ENCODE measurements around the gene PPME1. TPM values are rescaled to one million over a fixed set of nuclear protein-coding genes. Genes with fewer than 3 reads are reported as not detected.

Gene PPME1
- total RNA-seq, 2 donors from 2014 or later = 41.1 to 45.7 TPM

DNA sequence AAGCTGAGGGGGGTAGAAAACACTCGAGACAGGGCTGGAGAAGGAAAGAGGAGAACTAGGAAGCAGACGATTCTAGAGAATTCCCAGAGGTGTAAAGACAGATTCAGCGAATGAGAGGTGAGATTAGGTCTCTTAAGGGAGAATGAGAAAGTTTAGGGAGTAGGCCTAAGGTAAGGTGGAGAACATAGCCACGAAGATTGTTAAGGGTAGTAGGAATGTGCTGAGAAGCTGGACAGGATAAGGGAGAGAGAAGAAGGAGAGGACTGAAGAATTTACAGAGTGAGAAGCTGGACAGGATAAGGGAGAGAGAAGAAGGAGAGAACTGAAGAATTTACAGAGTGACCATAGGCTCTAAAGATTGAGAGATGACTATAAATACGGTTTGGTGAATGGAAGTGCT is 908 bp downstream of the PPME1 start:
- H3K27ac ChIP-seq = peak overlapping the region; percentile 86 to 93
- intact Hi-C loops (cut with DNase I) = no loop called here
- H3K36me3 ChIP-seq = no peaks in the 10 kb centered on the region
- H3K27me3 ChIP-seq (replicated peaks; ENCODE audit: insufficient read depth) = no peaks in the 10 kb centered on the region
- peak overlapping the region; percentile 68 to 70 for H3K4me3 ChIP-seq
- TF ChIP-seq, protein P1, sequence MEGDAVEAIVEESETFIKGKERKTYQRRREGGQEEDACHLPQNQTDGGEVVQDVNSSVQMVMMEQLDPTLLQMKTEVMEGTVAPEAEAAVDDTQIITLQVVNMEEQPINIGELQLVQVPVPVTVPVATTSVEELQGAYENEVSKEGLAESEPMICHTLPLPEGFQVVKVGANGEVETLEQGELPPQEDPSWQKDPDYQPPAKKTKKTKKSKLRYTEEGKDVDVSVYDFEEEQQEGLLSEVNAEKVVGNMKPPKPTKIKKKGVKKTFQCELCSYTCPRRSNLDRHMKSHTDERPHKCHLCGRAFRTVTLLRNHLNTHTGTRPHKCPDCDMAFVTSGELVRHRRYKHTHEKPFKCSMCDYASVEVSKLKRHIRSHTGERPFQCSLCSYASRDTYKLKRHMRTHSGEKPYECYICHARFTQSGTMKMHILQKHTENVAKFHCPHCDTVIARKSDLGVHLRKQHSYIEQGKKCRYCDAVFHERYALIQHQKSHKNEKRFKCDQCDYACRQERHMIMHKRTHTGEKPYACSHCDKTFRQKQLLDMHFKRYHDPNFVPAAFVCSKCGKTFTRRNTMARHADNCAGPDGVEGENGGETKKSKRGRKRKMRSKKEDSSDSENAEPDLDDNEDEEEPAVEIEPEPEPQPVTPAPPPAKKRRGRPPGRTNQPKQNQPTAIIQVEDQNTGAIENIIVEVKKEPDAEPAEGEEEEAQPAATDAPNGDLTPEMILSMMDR (IDR thresholded peaks at IDR 0.05) = no peak
- TF ChIP-seq POLR2AphosphoS5 (IDR thresholded peaks at IDR 0.05) = no peak
- no peak for TF ChIP-seq POLR2A (IDR thresholded peaks at IDR 0.05)
- 13% methylated on average over 5 of the region's 5 CpGs for WGBS
- no peak for DNase-seq (ENCODE audit: low spot score)
- peaks cover 5% of the 10 kb centered on the region for H3K4me1 ChIP-seq (replicated peaks)
- H3K9me3 ChIP-seq = no peaks in the 10 kb centered on the region

DNA sequence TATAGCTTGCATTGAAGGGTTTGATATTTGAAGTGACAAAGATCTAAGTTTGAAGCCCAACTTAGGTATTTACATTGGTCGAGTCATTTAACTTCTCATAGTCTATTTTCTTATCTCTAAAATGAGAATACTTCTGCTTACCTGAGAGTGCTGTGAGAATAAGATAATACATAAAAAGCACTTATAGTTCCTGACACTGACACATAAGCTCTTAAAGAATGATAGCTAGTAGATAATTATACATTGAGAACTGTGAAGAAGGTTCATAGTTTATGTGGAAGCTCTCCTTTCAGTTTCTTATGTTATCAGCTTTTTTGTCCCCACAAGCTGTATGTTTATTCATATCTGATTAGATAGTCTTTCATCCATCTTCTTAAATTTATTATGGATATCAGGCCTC is 4.8 kb downstream of the PPME1 start:
- no peaks in the 10 kb centered on the region for H3K27me3 ChIP-seq (replicated peaks; ENCODE audit: insufficient read depth)
- no peak overlapping the region for H3K27ac ChIP-seq
- TF ChIP-seq POLR2A (IDR thresholded peaks at IDR 0.05) = no peak
- TF ChIP-seq, protein P1 (IDR thresholded peaks at IDR 0.05) = no peak
- no peak for TF ChIP-seq POLR2AphosphoS5 (IDR thresholded peaks at IDR 0.05)
- intact Hi-C loops (cut with DNase I) = no loop called here
- H3K9me3 ChIP-seq = no peaks in the 10 kb centered on the region
- H3K36me3 ChIP-seq = no peaks in the 10 kb centered on the region
- H3K4me1 ChIP-seq (replicated peaks) = no peaks in the 10 kb centered on the region
- WGBS = 74% methylated on average over 1 of the region's 1 CpG
- DNase-seq (ENCODE audit: low spot score) = no peak
- H3K4me3 ChIP-seq = no peak overlapping the region

DNA sequence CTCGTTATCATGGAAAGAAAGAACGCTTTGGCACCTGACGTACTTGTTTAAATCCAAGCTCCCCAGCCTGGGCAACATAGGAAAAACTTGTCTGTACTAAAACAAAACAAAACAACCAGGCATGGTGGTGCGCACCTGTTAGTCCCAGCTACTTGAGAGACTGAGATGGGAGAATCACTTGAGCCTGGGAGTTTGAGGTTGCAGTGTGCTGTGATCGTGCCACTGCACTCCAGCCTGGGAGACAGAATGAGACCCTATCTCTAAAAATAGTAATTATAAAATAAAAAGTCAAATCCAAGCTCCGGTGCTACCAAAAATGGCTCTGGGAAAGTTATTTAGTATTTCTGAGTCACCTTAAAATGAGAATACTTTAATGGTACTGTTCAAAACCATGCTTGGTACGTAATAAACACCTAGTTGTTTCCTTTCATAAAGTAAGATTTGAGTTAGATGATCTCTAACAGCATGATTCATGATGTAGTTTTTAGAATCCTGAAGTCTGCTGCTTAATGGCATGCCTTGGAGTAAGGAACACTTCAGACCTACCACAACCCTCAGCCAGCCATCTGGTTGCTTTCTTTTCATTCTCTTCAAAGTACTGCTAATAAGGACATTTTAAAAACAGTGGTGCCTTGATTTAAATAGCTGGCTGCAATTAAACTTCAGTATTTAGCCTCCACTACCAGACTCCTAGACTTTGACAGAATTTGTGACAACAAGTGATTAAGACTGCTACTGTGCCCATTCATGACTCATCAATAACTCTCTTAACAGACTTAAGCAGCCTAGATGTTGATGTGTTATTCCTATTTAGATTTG is 8.4 kb downstream of the PPME1 start:
- intact Hi-C loops (cut with DNase I) = no loop called here
- WGBS = 96% methylated on average over 7 of the region's 7 CpGs

DNA sequence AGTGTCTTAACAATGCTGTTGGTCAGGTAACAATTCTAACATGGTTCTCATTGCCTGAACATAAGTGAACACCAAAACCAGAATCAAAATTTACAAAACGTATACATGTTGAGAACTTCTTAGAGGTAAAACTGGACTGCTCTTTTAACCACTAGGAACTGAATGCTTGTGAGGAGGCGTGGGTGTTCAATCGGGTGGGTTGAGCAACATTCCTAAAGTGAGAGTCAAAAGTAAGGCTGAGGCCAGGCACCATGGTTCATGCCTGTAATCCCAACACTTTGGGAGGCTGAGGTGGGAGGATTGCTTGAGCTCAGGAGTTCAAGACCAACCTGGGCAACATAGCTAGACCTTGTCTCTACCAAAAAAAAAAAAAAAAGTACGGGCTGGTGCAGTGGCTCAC is 11.5 kb downstream of the PPME1 start:
- no peaks in the 10 kb centered on the region for H3K36me3 ChIP-seq
- H3K4me3 ChIP-seq = no peak overlapping the region
- H3K9me3 ChIP-seq = no peaks in the 10 kb centered on the region
- intact Hi-C loops (cut with DNase I) = no loop called here
- no peaks in the 10 kb centered on the region for H3K27me3 ChIP-seq (replicated peaks; ENCODE audit: insufficient read depth)
- no peak overlapping the region for H3K27ac ChIP-seq
- H3K4me1 ChIP-seq (replicated peaks) = no peaks in the 10 kb centered on the region
- TF ChIP-seq POLR2A (IDR thresholded peaks at IDR 0.05) = no peak
- TF ChIP-seq, protein P1 (IDR thresholded peaks at IDR 0.05) = no peak
- WGBS = 91% methylated on average over 4 of the region's 4 CpGs
- no peak for DNase-seq (ENCODE audit: low spot score)

More for the DNA sequence above, 8.4 kb downstream of the PPME1 start:
- no peak for DNase-seq (ENCODE audit: low spot score)
- Histone ChIP-seq H3K27me3 (replicated peaks; ENCODE audit: insufficient read depth) (no peaks in the 10 kb centered on the region), H3K9me3 (no peaks in the 10 kb centered on the region), H3K4me3 (no peak overlapping the region), H3K36me3 (no peaks in the 10 kb centered on the region), H3K27ac (no peak overlapping the region), H3K4me1 (replicated peaks) (no peaks in the 10 kb centered on the region)
- TF ChIP-seq POLR2A (IDR thresholded peaks at IDR 0.05) (no peak), POLR2AphosphoS5 (IDR thresholded peaks at IDR 0.05) (no peak)
- TF ChIP-seq, protein P1 (IDR thresholded peaks at IDR 0.05) = no peak

DNA sequence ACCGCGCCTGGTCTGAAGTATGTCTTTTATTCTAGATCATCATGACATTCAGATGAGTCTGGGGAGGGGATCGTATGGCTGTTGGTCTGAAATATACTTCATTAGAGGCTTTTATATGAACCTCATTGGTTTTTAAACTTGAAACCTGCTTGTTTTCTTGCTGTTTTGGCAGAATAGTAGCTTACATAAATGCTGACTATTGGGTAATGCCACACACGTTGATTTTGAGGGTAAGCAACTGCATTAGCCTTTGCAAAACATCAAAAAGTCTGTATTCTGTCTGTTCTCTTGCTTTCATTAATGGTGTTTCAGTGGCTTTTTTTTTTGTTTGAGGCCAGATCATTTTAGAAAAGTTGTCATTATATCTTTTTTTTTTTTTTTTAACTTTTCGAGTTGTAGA is 14.2 kb downstream of the PPME1 start:
- Histone ChIP-seq H3K4me3 (no peak overlapping the region), H3K27ac (no peak overlapping the region), H3K4me1 (replicated peaks) (no peaks in the 10 kb centered on the region), H3K36me3 (no peaks in the 10 kb centered on the region), H3K27me3 (replicated peaks; ENCODE audit: insufficient read depth) (no peaks in the 10 kb centered on the region), H3K9me3 (no peaks in the 10 kb centered on the region)
- no peak for TF ChIP-seq POLR2A (IDR thresholded peaks at IDR 0.05)
- no peak for TF ChIP-seq POLR2AphosphoS5 (IDR thresholded peaks at IDR 0.05)
- intact Hi-C loops (cut with DNase I) = no loop called here
- WGBS = 78% methylated on average over 5 of the region's 5 CpGs
- no peak for DNase-seq (ENCODE audit: low spot score)

Data from prostate gland (tissue), 2 donors.